HG03060 (cell line): Measurements from ENCODE around the gene PCNX1.

Experiments used
- ATAC-seq: cut with Tn5 transposase; IDR thresholded peaks from one replicate; pipeline ENCODE4 v1.9.1; 2021; ENCODE audit warnings: low read depth, moderate number of reproducible peaks; ENCODE audit not compliant: unreplicated experiment

PCNX1 gene

DNA sequence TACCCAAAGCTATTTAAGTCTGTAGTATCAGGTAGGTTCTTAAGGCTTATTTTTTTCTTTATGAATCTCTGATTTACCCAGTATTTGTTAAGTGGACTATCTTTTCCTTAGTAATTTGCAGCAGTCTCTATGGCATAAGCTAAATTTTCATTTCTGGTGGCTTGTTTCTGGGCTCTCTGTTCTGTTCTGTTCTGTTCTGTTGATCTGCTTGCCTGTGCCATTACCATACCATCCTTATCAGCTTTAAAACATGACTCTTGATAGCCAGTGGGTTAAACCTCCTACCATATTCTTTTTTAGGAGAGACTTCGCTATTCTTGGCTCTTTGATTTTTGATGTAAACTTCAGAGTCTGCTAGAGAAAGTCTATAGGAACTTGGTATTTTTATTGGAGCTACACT, 46.8 kb downstream of the PCNX1 start:
- ATAC-seq, result no peak

- no peak for ATAC-seq
Measured at GRCh38 chr14:70955543-70956480, 48.6 kb downstream of the PCNX1 start.

GRCh38 chr14:70956511-70956910, 49.3 kb downstream of the PCNX1 start:
- no peak for ATAC-seq

DNA sequence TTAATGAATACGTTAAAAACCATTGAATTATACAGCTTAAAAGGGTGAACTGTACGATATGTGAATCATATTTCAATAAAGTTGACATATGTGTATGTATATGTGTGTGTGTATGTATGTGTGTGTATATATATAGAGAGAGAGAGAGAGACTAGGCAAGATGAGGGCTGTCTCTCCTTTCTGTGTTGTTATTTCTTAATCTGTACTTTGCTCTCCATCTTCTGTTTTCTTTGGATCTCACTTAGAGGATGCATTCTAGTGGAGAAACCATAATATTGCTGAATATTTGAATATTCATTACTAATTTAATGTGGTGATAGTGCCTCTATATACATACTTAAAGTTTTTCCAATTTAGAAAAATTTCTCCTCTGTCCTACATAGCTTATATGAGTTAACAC, 50.5 kb downstream of the PCNX1 start:
- ATAC-seq, result no peak

DNA sequence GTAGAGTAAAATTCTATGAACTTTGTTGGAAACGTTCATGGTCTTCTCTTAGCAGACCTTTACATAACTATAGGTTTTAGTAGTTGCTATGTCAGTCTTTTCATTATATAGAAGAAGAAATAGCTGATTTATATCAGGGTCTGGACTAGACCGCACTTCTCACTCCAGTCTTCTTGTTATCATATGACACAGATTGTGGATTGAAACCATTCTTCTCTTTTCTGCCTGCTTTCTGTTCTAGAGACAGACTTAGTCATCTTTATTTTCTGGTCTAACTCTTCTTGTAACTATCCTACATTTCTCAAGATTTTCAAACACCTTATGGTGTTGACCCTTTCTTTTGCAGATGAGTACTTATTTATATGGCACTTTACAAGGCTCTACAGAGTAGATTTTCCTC, 55.7 kb downstream of the PCNX1 start:
- no peak for ATAC-seq

GRCh38 chr14:70964492-70964891, 57.2 kb downstream of the PCNX1 start:
- ATAC-seq, result no peak

GRCh38 chr14:70971560-70971959, 64.3 kb downstream of the PCNX1 start:
- ATAC-seq, result no peak

DNA sequence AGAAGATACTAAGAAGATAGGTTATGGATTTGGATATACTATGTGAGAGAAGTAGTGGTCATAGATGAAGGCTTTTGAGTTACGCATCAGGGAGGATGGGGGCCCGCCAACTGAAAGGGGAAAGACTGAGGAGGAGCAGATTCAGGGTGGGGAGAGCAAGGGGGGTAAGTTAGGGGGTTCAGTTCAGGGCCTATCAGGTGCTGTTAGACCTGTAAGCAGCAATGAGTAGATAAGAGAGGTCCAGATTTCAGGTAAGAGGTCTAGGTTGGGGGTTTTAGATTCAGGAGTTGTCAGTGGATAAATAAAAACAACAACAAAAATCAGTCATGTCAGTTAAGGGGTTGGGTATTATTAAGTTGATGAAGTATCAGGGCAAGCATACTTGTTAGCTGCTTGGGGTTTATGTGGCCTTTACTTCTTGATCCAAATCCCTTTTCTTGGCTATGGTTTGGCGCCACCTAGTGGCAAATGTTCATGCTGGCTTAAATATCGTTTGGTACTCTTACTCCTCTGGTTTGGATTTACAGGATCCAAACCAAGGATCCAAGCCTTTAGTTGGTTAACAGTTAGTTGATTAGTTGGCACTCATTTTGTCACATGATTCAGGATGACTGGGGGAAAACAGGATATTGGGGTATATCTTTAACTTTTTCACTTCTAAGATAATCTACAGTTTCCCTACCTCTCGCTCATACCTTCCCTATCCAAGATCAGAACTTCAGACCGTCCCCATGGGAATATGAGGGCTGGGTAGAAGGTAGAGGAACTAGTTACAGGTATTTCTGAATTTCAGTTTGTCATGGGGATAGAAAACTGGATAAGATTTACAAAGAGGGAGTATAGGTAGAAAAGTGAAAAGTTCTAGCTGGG, 65.1 kb downstream of the PCNX1 start:
- no peak for ATAC-seq

GRCh38 chr14:70976591-70976990, 69.3 kb downstream of the PCNX1 start:
- ATAC-seq, result no peak

GRCh38 chr14:70981000-70981952, 74.0 kb downstream of the PCNX1 start:
- ATAC-seq, result no peak

GRCh38 chr14:70982200-70982599, 74.9 kb downstream of the PCNX1 start:
- no peak for ATAC-seq

- ATAC-seq, result no peak
Measured at GRCh38 chr14:70987041-70987440, 79.8 kb downstream of the PCNX1 start.

- ATAC-seq, result no peak
Measured at GRCh38 chr14:70988452-70988851, 81.2 kb downstream of the PCNX1 start.

DNA sequence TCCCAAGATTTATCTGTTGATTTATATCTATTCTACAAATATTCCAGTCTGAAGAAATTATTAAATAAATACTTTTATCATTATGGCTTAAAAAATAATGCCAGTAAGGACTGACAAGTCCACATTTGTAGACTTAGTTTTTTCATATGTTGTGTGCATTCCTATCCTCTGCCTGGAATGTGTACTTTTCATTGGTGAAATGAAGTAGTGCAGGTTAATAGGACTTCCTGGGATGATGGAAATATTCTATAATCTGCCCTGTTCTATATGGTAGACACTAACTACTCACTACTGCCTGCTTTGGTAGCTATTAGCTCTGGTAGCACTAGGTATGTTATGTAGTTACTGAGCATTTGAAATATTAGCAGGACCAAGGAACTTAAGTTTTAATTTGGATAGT, 86.7 kb downstream of the PCNX1 start:
- ATAC-seq, result no peak

DNA sequence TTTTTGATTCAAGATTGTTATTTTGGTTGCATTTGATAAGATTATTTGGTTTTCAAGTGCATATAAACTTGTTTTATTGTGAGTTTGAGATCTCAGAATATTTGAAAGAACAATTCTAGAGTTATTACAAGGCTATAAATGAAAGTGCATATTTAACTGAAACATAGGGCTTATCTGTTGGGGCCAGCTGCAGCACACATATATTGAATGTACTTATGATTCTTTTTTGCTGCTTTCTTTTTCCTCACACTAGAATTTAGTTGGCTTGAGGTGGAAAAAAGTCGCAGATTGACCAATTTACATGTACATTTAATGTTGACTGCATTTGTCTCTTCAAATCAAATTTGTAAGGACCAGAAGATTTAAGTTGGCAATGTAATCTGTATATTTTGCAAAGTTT, 88.0 kb downstream of the PCNX1 start:
- no peak for ATAC-seq

DNA sequence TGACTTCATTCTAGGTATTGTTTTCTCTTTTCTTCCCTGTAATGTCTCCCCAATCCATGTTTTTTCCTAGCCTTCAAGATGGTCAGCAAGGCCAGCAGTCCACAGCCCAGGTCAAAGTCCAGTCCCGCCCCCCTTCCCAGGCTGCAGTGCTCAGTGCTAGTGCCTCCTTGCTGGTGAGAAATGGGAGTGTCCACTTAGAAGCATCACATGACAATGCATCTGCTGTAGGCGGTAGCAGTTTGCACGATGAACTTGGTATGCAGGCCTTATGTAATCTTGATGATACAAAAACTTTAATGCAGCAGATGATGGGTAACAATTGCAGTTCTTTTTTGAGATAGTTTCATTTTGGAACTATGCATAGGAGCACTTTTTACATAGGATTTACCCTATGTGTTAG, 88.4 kb downstream of the PCNX1 start:
- no peak for ATAC-seq

DNA sequence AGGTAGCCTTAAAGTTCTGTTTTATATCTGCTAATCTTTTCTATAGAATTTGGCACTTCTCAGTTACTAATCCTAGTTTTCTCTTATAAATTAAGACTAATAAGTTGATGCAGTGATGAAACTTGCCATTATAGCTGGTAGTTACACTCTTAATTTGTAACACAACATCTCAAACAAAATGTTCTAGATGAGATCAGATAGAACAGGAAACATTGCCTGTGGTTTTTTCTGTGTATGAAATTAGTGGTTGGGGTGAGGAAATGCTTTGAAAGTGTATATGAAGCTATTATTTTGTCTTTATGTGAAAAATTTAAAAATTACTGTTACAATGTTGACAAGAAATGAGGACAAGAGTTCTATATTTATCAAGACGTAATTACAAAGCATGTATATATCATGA, 91.9 kb downstream of the PCNX1 start:
- no peak for ATAC-seq

- no peak for ATAC-seq
Measured at GRCh38 chr14:71000091-71000490, 92.8 kb downstream of the PCNX1 start.

GRCh38 chr14:71001742-71002141, 94.5 kb downstream of the PCNX1 start:
- no peak for ATAC-seq

- ATAC-seq, result no peak
Measured at GRCh38 chr14:71003156-71003555, 95.9 kb downstream of the PCNX1 start.
